ENCODE data around the gene LCN15. TPM values are rescaled to one million over a fixed set of nuclear protein-coding genes. Genes with fewer than 3 reads are reported as not detected.

Gene LCN15
- total RNA-seq, 1 experiment from 2014 or later, result not detected

DNA sequence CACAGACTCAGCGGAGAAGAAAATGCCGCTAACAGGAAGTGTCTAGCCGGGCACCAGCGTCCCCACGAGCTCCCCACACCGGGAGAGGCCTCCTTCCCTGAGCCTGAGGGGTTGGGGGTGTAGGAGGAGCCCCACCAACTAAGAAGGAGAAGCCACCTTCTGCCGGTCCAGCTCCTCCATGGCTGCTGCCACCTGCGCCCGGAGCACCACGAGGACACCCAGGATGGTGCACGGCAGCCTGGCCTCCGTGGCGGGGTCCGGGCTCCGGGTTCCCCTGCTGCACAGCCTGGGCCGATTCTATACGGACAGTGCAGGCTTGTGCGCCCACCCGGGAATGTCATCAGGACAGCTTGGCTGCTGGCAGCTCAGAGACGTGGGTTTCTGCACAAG lies 6.6 kb downstream of the LCN15 start:
- H3K27ac ChIP-seq (ENCODE audit: low read length), result no peak overlapping the region
- no peak overlapping the region for H2AFZ ChIP-seq (ENCODE audit: low read length)
- ChIA-PET POLR2A (ENCODE audit: unreplicated experiment) (no interaction called here), CTCF (interaction anchor here (0.7 kb wide), 1 partner anchor 92 kb away, joined by 8 read pairs; no protein-coding TSS in a partner anchor)
- H3K9me2 ChIP-seq (replicated peaks; ENCODE audit: low read length), result no peaks in the 10 kb centered on the region
- no TSS peak for BruUV-seq (replicated peaks)
- no peak overlapping the region for H3K4me2 ChIP-seq (ENCODE audit: low read length)
- H4K20me1 ChIP-seq (ENCODE audit: low read length), result no peaks in the 10 kb centered on the region
- ATAC-seq (no peak), DNase-seq (no peak)
- H3K4me1 ChIP-seq (ENCODE audit: insufficient read depth, low read length), result no peaks in the 10 kb centered on the region
- no peak overlapping the region for H3K4me3 ChIP-seq (ENCODE audit: low read length)
- H3K27me3 ChIP-seq (ENCODE audit: low read length), result no peaks in the 10 kb centered on the region
- intact Hi-C loops (cut with micrococcal nuclease), result no loop called here
- H3K9ac ChIP-seq (ENCODE audit: low read length), result no peak overlapping the region
- no peaks in the 10 kb centered on the region for H3K79me2 ChIP-seq (ENCODE audit: low read length)
- no peaks in the 10 kb centered on the region for H3K36me3 ChIP-seq (ENCODE audit: low read depth, low read length)
- H3K9me3 ChIP-seq (ENCODE audit: low read length), result no peaks in the 10 kb centered on the region
- no peaks in the 10 kb centered on the region for H3F3A ChIP-seq (ENCODE audit: low read length, unreplicated experiment)
- TF ChIP-seq EZH2phosphoT487 (IDR thresholded peaks at IDR 0.05; ENCODE audit: borderline replicate concordance, low read length) (no peak), EZH2 (IDR thresholded peaks at IDR 0.05; ENCODE audit: low read length, unreplicated experiment) (no peak)
- TF ChIP-seq, protein P1, sequence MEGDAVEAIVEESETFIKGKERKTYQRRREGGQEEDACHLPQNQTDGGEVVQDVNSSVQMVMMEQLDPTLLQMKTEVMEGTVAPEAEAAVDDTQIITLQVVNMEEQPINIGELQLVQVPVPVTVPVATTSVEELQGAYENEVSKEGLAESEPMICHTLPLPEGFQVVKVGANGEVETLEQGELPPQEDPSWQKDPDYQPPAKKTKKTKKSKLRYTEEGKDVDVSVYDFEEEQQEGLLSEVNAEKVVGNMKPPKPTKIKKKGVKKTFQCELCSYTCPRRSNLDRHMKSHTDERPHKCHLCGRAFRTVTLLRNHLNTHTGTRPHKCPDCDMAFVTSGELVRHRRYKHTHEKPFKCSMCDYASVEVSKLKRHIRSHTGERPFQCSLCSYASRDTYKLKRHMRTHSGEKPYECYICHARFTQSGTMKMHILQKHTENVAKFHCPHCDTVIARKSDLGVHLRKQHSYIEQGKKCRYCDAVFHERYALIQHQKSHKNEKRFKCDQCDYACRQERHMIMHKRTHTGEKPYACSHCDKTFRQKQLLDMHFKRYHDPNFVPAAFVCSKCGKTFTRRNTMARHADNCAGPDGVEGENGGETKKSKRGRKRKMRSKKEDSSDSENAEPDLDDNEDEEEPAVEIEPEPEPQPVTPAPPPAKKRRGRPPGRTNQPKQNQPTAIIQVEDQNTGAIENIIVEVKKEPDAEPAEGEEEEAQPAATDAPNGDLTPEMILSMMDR (conservative IDR thresholded peaks at IDR 0.05; ENCODE audit: low read depth, low read length), result no peak

DNA sequence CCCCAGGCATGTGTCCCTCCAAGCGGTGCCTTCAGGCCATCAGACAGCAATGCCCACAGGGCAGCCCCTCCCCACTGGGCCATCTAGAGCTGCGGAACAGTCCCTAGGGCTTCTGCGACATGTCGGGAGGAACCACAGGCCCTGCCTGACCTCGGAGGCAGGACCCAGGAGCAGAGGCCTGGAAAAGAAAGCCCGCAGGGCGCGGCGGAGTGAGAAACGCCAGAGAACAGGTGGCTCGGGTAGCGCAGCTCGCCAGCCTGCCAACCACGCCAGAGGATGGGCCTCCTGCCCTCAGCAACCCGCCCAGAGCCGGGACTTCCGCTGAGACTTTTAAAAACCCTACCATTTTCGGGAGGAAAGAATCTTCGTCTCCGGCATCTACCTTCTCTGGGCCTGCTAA lies 7.0 kb downstream of the LCN15 start:
- ATAC-seq, result no peak

DNA sequence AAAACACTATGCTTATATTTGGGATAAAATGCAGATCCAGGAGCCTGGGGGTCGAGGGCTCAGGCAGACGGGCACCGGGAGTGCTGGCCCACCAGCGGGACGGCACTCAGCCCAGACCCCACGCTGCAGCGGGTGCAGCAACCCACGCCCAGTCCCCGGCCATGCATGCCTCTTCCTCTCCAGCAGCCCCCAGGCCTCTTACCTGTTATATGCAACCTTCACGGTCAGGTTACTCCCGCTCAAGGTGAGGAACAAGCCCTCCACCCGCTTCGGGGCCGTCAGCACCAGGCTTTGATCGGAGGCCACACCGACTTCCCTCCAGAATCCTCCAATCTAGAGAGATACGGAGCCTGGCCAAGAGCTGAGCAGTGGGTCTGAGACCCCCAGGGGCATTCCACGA lies 7.5 kb downstream of the LCN15 start:
- Histone ChIP-seq H4K20me1 (ENCODE audit: low read length) (no peaks in the 10 kb centered on the region), H3K27me3 (ENCODE audit: low read length) (no peaks in the 10 kb centered on the region), H3K79me2 (ENCODE audit: low read length) (no peaks in the 10 kb centered on the region), H3K4me3 (ENCODE audit: low read length) (no peak overlapping the region), H3K9me3 (ENCODE audit: low read length) (no peaks in the 10 kb centered on the region), H3K4me1 (ENCODE audit: insufficient read depth, low read length) (no peaks in the 10 kb centered on the region), H3K27ac (ENCODE audit: low read length) (no peak overlapping the region), H3K9ac (ENCODE audit: low read length) (no peak overlapping the region), H2AFZ (ENCODE audit: low read length) (no peak overlapping the region), H3K4me2 (ENCODE audit: low read length) (no peak overlapping the region), H3F3A (ENCODE audit: low read length, unreplicated experiment) (no peaks in the 10 kb centered on the region), H3K36me3 (ENCODE audit: low read depth, low read length) (no peaks in the 10 kb centered on the region), H3K9me2 (replicated peaks; ENCODE audit: low read length) (no peaks in the 10 kb centered on the region)
- TF ChIP-seq, protein P1 (conservative IDR thresholded peaks at IDR 0.05; ENCODE audit: low read depth, low read length), result no peak
- TF ChIP-seq EZH2 (IDR thresholded peaks at IDR 0.05; ENCODE audit: low read length, unreplicated experiment) (no peak), EZH2phosphoT487 (IDR thresholded peaks at IDR 0.05; ENCODE audit: borderline replicate concordance, low read length) (no peak)
- no TSS peak for BruUV-seq (replicated peaks)
- intact Hi-C loops (cut with micrococcal nuclease), result no loop called here
- ATAC-seq, result no peak
- ChIA-PET POLR2A (ENCODE audit: unreplicated experiment) (no interaction called here), CTCF (no interaction called here)
- no peak for DNase-seq

More for the DNA sequence above, 7.0 kb downstream of the LCN15 start:
- ChIA-PET POLR2A (ENCODE audit: unreplicated experiment) (no interaction called here), CTCF (no interaction called here)
- Histone ChIP-seq H4K20me1 (ENCODE audit: low read length) (no peaks in the 10 kb centered on the region), H3K9me3 (ENCODE audit: low read length) (no peaks in the 10 kb centered on the region), H3K4me1 (ENCODE audit: insufficient read depth, low read length) (no peaks in the 10 kb centered on the region), H3K4me2 (ENCODE audit: low read length) (no peak overlapping the region), H3K36me3 (ENCODE audit: low read depth, low read length) (no peaks in the 10 kb centered on the region), H3K9me2 (replicated peaks; ENCODE audit: low read length) (no peaks in the 10 kb centered on the region), H3K79me2 (ENCODE audit: low read length) (no peaks in the 10 kb centered on the region), H3K27me3 (ENCODE audit: low read length) (no peaks in the 10 kb centered on the region), H3K9ac (ENCODE audit: low read length) (no peak overlapping the region), H3K27ac (ENCODE audit: low read length) (no peak overlapping the region), H2AFZ (ENCODE audit: low read length) (no peak overlapping the region), H3K4me3 (ENCODE audit: low read length) (no peak overlapping the region), H3F3A (ENCODE audit: low read length, unreplicated experiment) (no peaks in the 10 kb centered on the region)
- DNase-seq, result no peak
- intact Hi-C loops (cut with micrococcal nuclease), result no loop called here
- BruUV-seq (replicated peaks), result no TSS peak
- TF ChIP-seq EZH2phosphoT487 (IDR thresholded peaks at IDR 0.05; ENCODE audit: borderline replicate concordance, low read length) (no peak), EZH2 (IDR thresholded peaks at IDR 0.05; ENCODE audit: low read length, unreplicated experiment) (no peak)
- TF ChIP-seq, protein P1 (conservative IDR thresholded peaks at IDR 0.05; ENCODE audit: low read depth, low read length), result no peak

All from PC-3 (cell line).